ENCODE results near the gene RPL32.

RPL32 gene

DNA sequence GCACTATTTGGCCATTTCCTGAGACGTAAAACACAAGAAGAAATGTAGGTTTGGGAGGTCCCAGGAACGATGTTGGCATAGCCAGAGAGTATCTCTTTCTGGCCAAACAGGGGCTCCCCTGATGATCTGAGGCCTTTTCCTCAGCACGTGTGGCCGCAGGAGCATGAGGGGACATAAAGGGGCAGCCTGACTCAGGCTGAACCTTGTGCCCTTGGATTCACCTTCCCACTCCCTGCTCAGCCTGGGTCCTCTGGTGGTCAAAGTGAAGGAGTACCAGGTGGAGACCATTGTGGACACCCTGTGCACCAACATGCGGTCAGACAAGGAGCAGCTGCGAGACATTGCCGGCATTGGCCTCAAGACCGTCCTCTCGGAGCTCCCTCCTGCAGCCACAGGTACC is 34.3 kb downstream of the RPL32 start:
- Mint-ChIP-seq H3K9me3 (no peaks in the 10 kb centered on the region), H3K4me1 (peaks cover 5% of the 10 kb centered on the region), H3K27me3 (ENCODE audit: low read depth) (no peaks in the 10 kb centered on the region), H3K36me3 (ENCODE audit: low read depth) (peaks cover 17% of the 10 kb centered on the region), H3K27ac (no peak overlapping the region), H3K4me3 (peak overlapping the region in 1 of 3 experiments; percentile 11)
- TF ChIP-seq, protein P1, sequence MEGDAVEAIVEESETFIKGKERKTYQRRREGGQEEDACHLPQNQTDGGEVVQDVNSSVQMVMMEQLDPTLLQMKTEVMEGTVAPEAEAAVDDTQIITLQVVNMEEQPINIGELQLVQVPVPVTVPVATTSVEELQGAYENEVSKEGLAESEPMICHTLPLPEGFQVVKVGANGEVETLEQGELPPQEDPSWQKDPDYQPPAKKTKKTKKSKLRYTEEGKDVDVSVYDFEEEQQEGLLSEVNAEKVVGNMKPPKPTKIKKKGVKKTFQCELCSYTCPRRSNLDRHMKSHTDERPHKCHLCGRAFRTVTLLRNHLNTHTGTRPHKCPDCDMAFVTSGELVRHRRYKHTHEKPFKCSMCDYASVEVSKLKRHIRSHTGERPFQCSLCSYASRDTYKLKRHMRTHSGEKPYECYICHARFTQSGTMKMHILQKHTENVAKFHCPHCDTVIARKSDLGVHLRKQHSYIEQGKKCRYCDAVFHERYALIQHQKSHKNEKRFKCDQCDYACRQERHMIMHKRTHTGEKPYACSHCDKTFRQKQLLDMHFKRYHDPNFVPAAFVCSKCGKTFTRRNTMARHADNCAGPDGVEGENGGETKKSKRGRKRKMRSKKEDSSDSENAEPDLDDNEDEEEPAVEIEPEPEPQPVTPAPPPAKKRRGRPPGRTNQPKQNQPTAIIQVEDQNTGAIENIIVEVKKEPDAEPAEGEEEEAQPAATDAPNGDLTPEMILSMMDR (IDR thresholded peaks at IDR 0.05; ENCODE audit: unreplicated experiment in 3 of 3): no peak

DNA sequence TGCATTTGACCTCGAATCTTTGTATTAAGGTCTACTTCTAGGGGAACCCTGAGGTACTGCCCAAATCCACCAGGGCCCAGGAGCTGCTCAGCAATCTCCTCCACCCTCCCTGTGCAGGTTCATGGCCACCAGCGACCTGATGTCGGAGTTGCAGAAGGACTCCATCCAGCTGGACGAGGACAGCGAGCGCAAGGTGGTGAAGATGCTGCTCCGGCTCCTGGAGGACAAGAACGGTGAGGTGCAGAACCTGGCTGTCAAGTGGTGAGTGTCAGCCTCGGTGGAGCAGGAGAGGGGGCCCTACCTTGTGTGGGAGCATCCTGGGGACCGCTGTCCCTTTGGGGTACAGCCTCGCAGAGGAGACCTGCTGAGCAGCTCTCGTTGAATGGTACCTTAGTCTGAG is 38.0 kb downstream of the RPL32 start:
- H3K36me3 Mint-ChIP-seq (ENCODE audit: low read depth): peaks cover 17% of the 10 kb centered on the region
- peaks cover 13% of the 10 kb centered on the region for H3K4me1 Mint-ChIP-seq
- no peak overlapping the region for H3K27ac Mint-ChIP-seq
- no peak overlapping the region for H3K4me3 Mint-ChIP-seq
- H3K27me3 Mint-ChIP-seq (ENCODE audit: low read depth): no peaks in the 10 kb centered on the region
- TF ChIP-seq, protein P1 (IDR thresholded peaks at IDR 0.05; ENCODE audit: unreplicated experiment in 3 of 3): no peak
- no peaks in the 10 kb centered on the region for H3K9me3 Mint-ChIP-seq

DNA sequence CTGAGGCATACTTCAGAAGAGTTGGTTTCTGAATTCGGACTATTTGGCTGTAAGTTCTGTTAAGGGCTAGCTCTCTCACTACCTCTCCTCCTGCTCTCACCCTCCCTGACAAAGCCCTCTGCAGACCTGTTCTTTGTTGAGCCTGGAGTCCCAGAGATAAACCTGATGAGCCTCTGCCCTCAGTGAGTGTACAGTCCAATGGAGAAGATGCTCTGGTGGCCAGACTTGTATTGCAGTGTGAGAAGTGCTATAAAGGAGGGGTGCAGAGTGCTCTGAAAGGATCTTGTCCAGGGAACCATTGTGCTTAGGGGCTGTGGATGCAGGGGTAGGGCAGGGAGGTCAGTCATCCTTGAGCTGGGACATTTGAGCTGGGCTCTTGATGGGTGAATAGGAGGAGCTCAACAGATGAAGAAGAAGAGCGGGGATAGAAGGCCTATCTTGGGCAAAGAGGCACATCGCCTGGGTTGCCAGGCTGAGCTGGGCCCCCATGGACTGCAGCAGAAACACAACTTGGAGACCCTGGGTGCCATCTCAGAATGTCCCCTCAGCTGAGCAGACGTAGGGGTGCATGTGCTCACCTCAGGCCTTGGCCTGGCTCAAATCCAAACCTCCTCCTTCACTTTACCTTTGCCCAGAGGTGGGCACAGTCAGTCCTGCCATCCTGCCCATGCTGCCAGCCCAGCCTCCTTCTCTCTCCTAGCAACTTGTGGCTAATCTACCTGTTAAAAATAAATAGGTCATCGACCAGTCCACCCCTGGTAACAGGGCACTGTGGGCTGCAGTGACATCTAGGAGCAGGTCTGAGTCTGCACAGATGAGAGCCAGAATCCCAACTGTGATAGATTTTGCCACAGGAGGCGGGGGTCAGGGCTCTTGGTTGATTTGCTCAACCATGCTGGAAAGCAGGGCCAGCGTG is 41.6 kb downstream of the RPL32 start:
- peaks cover 13% of the 10 kb centered on the region for H3K36me3 Mint-ChIP-seq (ENCODE audit: low read depth)
- peak overlapping the region in 2 of 3 experiments; percentile 35 to 93 for H3K4me3 Mint-ChIP-seq
- H3K9me3 Mint-ChIP-seq: no peaks in the 10 kb centered on the region
- H3K27me3 Mint-ChIP-seq (ENCODE audit: low read depth): peaks cover 4% of the 10 kb centered on the region
- H3K27ac Mint-ChIP-seq: peak overlapping the region; percentile 2 to 35 (median 32)
- peaks cover 22% of the 10 kb centered on the region for H3K4me1 Mint-ChIP-seq
- TF ChIP-seq, protein P1 (IDR thresholded peaks at IDR 0.05; ENCODE audit: unreplicated experiment in 3 of 3): no peak

DNA sequence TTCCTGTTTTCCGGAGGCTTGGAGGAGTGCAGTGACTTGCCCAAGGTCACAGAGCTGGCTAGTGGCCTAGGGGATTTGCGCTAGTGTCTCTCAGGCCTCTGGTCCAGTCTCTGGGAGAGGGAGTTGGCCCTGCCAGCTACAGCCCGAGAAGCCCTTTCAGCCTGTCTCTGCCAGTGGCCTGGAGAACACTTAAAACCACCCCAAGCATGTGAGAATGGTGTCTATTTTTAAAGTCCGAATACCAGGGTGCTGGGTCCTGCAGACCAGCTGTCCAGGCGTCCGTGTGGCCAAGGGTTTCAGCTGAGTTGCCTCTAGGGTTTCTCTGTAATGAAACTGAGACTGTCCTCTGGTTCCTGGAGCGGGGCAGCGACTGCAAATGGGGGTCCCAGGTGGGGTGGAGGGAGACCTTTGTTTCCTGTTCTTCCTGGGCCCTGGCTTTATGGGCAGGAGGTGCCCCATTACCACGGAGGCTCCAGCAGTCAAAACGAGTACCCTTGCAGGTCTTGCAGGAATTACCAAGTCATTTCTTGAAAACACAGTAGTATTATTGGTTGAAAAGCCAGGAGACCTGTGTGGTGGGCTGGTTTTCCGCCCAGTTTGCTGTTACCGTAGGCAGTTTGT is 42.7 kb downstream of the RPL32 start:
- peaks cover 4% of the 10 kb centered on the region for H3K27me3 Mint-ChIP-seq (ENCODE audit: low read depth)
- peaks cover 22% of the 10 kb centered on the region for H3K4me1 Mint-ChIP-seq
- no peaks in the 10 kb centered on the region for H3K9me3 Mint-ChIP-seq
- H3K36me3 Mint-ChIP-seq (ENCODE audit: low read depth): peaks cover 5% of the 10 kb centered on the region
- peak overlapping the region; percentile 90 to 94 (median 93) for H3K4me3 Mint-ChIP-seq
- peak overlapping the region; percentile 8 to 32 (median 14) for H3K27ac Mint-ChIP-seq
- TF ChIP-seq, protein P1 (IDR thresholded peaks at IDR 0.05; ENCODE audit: unreplicated experiment in 3 of 3): no peak

DNA sequence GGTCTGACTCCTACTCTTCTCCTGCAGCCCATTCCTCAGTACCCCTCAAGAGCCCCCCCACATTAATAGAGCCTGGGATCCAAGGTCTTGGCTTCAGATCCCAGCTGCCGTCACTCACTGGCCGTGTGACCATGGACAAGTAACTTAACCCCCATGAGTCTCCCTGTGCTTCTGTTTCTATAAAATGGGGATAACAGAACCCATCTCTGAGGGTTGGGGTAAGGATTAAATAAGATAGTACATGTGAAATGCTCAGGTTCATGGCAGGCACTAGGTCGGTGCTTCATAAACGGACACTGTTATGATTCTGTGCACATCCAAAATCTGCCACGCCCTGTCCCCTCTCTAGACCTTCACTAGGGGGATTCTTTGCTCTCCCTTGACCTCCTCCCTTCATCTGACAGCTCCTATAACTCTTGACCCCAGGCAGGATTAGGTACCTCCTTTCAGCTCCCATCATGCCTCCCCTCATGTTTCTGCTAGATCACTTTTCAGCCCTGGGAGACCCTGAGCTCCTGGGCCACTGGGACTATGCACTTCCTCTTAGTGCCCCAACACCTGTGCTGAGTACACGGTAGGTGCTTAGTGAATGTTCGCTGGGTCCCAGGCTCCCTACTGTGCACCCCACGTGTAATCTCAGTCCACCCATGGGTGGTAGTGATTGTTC is 43.3 kb downstream of the RPL32 start:
- H3K36me3 Mint-ChIP-seq (ENCODE audit: low read depth): no peaks in the 10 kb centered on the region
- peak overlapping the region; percentile 8 to 32 (median 14) for H3K27ac Mint-ChIP-seq
- H3K27me3 Mint-ChIP-seq (ENCODE audit: low read depth): peaks cover 4% of the 10 kb centered on the region
- peaks cover 22% of the 10 kb centered on the region for H3K4me1 Mint-ChIP-seq
- H3K9me3 Mint-ChIP-seq: no peaks in the 10 kb centered on the region
- peak overlapping the region; percentile 90 to 94 (median 93) for H3K4me3 Mint-ChIP-seq
- TF ChIP-seq, protein P1 (IDR thresholded peaks at IDR 0.05; ENCODE audit: unreplicated experiment in 3 of 3): no peak

All from nephron (organoid).